Endometrial microvascular endothelial cells (primary cell): ENCODE data around the gene NEMP1. TPM values are rescaled to one million over a fixed set of nuclear protein-coding genes. Genes with fewer than 3 reads are reported as not detected.

Experiments used
- in situ Hi-C: cut with HindIII; loops from 2 replicates; pipeline ENCODE4 v1.10.0; 2017; ENCODE audit warnings: low sequenced_read_pairs, low pct_unique_long_range_greater_than_20kb; ENCODE audit errors: inconsistent ontology term
- total RNA-seq: library from RNA; depleted of rRNA; stranded (reverse); fragments of >200 nt; gene quantifications from one replicate; pipeline ENCODE4 v1.2.3, GENCODE V29; 2015; ENCODE audit errors: inconsistent ontology term

NEMP1 gene
- total RNA-seq, 1 donor from 2014 or later: 12.6 TPM

DNA sequence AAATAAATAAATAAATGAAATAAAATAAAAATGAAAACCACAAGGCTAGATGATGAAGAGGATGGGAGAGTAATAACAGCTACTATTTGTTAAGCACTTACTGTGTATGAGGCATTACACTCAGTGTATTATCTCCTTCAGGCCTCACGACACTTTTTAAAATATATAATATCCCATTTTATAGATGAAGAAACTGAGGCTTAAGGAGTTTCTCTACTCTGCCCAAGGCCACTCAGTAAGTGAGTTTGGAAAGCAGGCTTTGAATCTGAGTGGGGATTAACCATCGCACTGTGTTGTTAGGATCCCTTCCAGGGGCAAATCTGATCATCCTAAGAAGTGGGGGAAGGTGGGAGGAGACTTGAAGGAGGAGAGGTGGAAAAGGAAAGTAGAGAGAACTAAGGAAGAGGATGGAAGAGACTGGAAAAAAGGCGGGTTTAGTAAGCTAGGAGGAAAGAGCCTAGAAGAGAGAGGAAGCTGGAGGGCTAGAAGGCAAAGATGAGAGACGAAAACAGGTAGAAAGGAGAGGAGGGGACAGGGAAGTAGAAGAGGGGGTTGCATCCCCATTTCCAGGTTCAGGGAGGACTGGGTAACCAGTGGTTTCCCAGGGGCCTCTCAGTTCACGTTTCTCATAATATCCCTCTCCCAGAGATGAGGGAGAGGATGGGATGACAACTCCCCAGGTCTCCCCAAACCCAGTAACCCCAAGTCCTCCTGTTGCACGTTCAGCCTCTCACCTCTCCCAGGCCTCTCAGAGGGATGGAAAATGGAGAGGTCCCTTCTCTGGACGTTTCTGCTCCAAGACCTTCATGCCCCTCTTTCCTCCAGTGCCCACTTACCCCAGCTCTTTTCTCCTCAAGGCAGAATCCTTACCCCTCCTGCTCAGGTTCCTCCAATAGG lies 30.9 kb upstream of the NEMP1 start:
- in situ Hi-C loops: no loop called here

DNA sequence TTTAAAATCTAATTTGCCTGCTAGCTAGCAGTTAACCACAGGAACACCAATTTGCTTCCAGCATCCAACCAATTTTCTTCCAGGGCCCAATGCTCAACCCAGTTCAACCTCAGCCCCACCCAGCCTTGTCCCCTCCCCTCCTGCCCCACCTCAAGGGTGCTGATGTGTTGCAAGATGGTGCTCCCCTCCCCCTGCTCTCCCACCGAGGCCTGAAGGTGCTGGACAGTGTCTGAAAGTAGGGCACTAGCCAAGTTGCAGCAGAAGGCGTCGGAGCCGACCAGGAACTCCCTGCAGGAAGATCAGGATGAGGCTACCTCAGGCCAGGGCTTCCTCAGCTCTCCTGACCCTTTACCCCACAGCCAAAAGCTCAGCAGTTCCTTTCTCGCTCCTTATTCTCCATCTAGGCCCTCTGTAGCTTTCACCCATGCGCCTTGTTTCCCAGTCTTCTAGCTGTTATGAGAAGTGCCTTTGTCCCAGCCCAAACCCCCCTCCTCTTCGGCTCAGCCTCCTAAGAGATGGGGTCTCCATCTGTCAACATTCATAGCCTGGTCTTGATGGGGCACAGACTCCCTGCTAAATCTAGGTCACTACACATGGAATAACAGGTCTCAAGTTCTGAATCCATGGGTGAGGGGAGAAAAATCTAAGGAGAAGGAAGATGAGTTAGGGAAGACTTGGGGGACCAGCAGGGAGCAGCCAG lies 29.0 kb upstream of the NEMP1 start:
- in situ Hi-C loops: no loop called here

DNA sequence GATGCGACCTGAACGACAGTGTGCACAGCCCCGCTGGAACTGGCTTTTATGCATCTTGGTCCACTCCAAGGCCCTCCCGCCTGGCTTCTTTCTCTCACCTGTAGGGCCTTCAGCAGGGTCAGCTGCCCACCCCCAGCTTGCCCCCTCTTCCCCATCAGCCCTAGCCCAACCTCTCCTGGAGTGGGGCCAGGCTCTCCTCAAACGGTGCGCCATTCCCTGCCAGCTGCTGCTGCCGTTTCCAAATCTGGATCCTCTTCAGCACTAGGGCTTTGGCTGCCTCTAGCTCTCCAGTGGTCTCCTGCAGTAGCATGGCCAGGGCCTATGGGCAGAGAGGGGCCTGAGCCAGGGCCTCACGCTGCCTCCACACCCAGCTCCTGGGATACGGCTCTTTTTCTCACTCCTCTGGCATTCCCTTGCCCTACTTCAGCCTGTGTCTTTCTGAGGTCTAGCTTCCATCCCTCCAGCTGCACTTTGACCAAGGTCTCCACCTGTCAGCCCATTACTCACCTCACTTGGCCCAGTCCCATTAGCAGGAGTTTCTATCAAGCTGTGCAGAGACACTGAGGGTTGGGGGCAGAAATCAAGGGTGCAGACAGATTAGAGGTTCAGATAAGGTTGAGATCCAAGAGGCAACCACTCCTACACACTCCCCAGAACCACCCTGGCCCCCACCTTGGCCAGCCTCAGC lies 27.6 kb upstream of the NEMP1 start:
- in situ Hi-C loops: no loop called here

DNA sequence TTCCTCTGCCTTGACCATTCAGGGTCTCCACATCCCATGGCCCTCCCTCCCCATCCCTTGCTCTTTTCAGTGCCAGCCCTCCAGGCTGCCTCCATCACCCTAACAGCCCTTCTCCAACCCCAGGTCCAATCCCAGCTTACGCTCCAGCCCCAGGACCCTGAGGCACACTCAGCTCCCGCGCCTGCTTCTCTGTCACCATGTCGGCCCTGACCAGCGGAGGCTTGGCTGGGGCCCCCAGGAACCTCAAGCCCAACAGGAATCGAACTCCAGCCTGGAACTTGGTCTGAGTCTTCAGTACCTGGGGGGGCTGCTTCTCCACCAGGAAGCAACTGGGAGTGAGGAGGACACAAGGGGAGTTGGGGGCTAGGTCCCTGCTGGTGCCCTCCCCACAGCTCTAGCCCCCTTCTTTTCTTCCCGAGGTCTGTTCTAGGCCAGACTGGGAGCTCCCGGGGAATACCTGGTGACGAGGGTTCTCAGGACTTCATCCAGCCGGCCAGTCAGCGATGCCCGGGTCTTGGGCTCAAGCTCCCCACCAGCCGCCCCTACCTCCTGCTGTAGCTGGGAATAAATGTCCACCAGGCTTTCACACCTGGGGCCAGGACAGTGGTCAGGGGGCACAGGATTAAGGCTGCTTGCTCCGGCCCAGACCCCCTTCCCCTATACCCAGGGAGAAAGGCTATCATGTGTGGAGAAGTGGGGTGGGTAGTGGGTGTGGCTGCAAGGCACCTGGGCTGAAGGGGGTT lies 26.6 kb upstream of the NEMP1 start:
- in situ Hi-C loops: no loop called here

DNA sequence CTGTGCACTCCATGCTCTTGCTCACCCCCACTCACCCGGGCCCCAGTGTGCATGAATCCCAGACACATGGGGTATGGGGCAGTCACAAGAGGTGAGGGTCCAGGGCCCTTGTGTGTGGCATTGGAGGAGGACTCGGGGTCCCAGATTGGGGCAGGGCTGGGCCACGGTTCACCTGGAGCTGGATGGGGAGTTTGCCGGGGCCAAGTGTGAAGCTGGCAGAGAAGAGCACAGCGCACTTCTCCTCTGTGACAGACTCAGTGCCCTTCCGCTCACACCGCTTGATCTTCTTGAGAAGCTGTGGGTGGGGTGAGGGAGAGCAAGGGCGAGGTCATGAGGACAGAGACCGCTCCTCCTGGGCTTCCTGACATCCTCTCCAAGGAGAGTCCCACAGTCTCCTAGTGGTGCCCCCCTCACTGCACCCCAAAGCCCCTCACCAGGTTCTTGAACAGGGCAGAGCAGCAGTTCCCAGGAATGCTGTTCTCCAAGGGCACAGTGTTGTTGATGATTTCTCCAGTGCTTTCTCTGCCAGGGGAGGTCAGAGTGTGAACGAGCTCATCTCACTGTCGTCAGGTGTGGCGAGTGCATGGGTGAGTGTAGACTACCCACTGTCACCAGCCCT lies 25.8 kb upstream of the NEMP1 start:
- in situ Hi-C loops: no loop called here

DNA sequence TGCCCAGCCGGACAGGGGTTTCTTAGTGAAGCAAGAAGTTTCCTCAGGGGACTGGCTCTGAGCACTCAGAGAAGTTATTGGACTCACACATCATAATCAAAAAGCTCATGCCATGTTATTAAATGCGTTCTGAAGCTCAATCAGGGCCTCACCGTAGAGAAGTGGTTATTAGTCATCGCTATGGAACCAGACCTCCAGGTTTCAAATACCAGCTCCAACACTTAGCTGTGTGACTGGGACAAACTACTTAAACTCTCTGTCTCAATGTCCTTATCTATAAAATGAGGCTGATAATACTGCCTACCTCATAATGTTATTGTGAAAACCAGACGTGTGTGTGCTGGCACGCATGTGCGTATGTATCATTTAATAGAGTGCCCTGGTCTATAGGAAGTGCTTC lies 25.3 kb upstream of the NEMP1 start:
- in situ Hi-C loops: no loop called here

DNA sequence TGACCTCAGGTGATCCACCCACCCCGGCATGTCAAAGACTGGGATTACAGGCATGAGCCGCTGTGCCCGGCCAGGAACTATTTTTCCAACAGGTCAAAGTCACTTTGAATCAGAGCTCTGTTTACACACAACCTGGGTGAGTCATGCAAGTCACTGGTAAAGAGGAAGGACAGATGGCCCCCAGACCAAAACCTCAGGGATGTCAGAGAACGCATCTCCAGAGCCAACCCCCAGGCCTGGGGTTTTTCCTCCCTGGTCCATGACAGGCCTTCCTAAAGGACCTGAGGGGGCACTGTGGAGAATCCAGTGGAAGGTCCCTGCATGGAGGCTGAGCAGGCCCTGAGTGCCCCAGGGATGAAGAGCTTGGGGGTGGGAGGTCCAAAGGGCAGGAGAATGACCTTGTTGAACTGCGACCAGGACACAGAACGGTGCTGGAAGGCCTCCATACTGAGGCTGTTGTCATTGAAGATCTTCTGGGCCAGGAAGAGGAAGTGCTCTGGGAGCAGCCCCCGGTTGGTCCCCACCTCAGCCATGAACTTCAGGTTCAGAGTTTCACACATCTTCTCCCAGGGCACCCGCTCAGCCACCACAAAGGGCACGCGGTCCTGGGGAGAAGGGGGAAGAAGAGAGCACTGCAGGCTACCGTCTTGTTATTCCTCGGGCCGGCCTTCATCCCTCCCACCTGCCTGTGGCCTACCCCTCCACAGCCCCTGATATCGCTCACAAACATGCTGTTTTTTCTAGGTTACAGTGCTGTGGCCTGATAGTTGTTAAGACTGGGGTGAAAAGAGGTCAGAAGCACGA lies 23.5 kb upstream of the NEMP1 start:
- in situ Hi-C loops: no loop called here

DNA sequence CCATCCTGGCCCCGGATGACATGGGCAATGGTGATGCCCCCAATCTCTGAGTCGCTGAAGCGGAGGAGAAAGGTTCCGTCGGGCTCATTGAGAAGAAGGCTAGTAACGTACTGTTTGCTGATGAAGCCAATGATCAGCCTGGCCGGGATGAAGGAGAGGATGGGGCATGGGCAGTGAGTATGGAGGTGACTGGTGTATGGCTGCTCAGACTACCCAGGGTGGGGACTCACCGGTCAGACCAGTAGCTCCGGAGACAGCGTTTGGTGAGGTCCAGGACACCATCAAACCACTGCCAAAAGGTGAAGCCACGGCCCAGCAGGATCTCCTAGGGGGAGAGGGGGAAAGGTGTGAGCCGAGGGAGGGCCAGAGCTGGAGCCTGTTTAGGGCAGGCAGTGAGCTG lies 21.2 kb upstream of the NEMP1 start:
- in situ Hi-C loops: no loop called here

DNA sequence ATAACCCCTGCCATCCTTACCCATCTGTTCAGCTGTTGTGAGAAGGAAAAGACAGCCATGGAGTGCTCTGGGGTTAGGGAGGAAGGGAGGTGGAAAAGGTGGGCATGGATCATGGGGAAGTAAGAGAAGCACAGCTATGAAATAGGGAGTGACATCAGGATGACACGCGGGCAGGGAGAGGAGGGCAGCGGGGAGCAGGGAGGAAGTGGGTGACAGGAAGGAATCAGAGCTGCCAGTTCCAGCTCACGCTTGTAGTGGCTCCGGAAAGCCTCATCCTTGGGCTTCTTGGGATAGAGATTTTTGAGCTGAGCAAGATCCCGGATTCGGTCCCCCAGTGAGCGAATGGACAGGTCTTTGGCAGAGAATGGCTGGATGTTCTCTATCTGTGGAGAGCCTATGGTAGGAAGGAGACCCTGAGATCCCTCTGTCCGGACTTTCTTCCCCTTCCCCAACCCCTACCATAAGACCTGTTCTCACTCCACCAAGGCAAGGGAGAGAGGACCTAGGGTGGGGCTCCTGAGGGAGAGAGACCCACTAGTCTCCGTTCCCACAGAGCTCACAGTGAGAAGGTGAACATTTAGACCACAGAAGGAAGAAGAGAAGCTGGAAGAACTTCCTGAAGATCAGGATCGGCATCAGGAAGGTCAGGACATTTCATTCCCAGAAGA lies 20.6 kb upstream of the NEMP1 start:
- in situ Hi-C loops: no loop called here

DNA sequence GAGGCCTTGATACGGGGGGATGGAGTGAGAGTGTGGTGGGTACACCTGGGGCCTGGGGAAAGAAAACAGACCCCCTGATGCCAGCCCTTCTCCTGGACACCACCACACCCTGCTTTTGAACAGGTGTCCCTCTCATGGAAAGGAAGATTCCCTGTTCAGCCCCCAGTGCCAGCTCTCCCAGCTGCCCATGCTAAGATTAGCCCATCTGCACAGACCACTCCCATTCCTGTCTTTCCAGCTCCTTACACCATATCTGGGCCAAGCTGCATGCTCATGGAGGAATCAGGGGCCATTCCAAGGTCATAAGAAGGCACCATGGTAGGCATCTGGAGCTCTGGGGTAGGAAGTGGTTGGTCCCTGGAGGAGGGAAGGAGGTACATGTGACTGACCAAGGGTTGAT lies 20.0 kb upstream of the NEMP1 start:
- in situ Hi-C loops: no loop called here

DNA sequence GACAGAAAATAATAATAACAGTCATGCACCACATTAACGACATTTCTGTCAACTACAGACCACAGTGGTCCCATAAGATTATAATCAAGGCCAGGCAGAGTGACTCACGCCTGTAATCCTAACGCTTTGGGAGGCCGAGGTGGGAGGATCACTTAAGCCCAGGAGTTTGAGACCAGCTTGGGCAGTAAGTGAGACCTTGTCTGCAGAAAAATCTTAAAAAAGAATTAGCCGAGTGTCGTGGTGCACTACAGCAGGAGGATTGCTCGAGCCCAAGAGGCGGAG lies 18.9 kb upstream of the NEMP1 start:
- in situ Hi-C loops: no loop called here

DNA sequence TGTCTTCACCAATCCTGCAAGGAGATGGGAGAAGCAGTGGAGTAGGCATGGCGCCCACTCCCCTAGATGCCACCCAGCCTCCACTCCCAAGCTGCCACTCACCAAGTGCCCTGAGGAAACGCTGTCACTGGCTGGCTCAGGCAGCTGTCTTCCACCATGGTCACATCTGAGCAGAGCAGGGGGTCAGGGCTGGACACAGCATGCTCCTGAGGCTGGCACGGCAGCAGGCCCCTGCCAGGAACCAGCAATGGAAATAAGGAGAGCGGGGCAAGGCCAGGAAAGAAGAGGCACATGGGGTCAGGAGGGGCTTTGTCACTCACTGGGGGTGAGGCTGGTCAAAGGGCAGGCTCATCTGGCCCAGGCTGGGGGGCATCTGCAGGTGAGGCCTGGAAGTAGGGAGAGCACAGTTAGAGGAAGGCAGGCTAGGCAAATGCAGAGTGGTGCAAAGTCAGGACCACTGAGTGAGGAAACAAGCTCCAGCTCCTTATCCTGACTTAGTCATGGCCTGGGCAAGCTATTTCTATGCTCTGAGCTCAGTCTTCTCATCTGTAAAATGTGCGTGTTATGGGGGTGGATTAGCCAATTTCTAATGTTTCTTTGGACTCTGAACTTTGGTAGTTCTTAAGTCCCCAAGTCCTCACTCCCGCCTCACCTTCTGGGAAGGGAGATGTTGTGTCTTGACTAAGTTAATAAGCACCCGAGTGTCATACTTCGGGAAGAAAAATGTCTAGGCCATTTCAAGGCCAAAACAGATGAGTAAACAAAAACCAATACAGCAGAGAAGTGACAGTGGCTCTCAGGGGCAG lies 18.4 kb upstream of the NEMP1 start:
- in situ Hi-C loops: no loop called here

DNA sequence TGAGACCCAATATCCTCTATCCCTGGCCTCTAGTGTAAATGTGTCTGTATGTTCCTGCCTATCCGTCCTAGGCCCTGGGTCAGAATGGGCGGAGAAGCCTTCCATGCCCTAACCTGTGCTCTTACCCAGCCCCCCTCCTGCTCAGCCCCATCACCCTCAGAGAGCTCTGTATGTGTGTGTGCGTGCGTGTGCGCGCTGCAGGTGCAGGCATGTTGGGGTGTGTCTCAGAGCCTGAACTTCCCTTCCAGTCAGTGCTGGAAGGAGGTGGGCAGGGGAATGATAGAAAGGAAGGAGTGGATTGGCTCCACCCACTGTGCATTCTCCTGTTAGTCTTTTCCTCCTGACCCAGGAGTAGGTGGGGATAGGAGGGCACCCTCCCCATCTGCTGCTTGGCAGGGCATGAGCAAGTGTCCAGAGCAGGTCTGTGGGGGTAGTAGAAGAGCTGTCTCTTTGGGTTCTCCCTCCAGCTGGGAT lies 17.5 kb upstream of the NEMP1 start:
- in situ Hi-C loops: no loop called here

DNA sequence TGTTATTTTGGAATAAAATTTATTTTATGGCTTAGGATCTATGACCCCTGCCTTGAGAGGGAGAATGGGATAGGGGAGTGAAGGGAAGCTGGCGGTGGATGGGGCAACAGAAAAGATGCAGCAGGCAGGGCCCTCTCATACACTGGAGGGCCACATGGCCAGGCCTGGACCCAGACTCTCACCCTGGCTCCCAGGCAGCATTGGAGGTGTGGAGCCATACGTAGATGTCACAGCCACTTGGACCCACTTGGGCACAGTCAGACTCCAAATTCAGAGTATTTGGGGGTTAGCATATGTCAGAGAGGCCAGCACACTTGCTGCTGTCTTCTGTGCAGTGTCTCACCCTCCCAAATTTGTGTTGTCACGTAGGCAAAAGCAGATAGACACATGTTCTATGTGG lies 16.8 kb upstream of the NEMP1 start:
- in situ Hi-C loops: no loop called here

DNA sequence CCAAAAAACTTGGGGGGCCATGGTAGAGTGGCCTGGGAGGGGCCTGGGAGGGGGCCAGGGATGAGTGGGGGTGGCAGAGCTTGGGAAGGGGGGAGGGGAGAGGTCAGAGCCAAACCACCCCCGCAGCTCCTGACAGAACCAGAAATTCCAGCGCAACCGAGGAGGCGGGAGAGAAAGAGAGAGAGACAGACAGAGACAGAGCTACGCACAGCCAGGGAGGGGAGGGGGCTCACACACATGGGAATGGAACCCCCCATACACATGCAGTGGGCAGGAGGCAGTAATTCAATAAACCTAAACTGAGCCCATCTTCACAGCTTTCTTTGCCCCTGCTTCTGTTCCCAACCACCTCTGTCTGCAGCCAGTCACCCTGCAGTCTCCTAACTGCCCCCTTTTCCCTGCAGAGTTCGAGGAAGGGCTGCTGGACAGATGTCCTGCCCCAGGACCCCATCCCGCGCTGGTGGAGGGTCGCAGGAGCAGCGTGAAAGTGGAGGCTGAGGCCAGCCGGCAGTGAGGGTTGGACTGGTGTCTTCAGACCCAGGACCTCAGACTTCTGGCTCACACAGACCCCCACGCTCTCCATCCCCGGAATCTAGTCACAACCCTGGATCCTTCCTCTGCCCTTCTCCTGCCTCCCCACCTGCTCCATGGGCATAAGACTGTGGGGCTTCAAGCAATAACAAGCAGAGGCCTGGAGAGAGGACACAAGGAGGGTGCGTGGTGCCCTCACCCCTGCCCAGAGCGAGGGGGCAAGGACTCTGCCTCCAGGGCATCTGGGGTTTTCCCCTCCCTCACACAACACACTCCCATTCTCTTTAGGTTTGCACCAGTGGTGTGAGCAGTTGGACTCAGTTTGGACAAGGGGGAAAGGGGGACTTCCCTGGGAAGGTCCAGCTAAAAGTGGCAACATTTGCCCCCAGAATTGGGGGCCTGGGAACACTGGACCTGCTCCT lies 15.9 kb upstream of the NEMP1 start:
- in situ Hi-C loops: no loop called here
